GM19324 (cell line): ENCODE measurements around the gene KLF6.

Source experiments
- ATAC-seq: cut with Tn5 transposase; IDR thresholded peaks from one replicate; pipeline ENCODE4 v1.9.1; 2021; ENCODE audit warnings: mild to moderate bottlenecking, moderate library complexity; ENCODE audit not compliant: unreplicated experiment, low FRiP score

KLF6 gene

GRCh38 chr10:3784510-3785250 lies at the start of gene KLF6:
TSS of gene KLF6 (minus strand) at chr10:3785209. CDS start at chr10:3785014, 195 bp downstream.
- ATAC-seq: peak; percentile 46

GRCh38 chr10:3834404-3834803 lies 49.4 kb upstream of the KLF6 start:
- ATAC-seq: no peak

GRCh38 chr10:3833046-3833445 lies 48.0 kb upstream of the KLF6 start:
- no peak for ATAC-seq

DNA sequence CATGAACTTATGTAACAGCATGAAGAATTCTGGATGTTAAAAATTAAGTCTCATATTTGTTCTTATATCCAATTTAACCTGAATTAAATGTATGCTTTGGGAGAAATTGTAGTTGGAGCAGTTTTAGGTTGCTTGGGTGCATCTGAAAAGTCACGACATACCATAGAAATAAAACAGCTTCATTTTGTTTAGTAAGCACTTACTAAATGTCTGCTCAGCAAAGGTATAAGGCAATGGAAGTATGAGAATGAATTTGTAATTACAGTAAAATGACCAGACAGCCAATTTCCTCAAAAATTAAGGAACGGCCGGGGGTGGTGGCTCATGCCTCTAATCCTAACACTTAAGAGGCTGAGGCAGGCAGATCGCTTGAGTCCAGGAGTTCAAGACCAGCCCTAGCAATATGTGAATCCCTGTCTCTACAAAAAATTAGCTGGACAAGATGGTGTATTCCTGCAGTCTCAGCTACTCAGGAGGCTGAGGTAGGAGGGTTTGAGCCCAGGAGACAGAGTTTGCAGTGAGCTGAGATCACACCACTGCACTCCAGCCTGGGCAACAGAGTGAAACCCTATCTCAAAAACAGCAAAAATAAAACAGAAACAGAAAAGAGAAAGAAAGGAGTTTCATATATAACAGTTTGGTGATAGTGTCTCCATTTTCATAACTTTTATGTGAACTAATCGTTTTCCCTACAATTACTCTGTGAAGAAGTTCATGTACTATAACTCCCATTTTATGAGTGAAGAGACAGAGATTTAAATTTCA lies 47.2 kb upstream of the KLF6 start:
- ATAC-seq: no peak

- ATAC-seq: no peak
Observed at GRCh38 chr10:3831608-3832007, 46.6 kb upstream of the KLF6 start.

DNA sequence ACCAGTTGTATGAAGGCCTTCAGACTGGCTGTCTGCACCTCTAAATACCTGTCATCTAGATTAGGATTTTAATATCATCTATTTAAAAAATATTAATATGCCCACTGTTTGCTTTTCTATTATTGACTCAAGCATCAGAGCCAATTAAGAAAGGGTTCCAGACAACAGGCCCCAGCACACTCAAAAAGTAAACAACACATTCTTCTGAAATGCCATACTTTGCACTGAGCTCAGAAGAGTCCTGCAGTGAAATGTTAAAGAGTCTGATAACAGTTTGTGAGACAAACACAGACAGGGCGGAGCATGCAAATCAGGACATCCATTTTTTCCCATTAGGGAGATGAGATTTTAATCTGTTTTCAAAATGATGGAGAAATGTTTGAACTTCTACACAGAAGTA lies 45.9 kb upstream of the KLF6 start:
- ATAC-seq: no peak

DNA sequence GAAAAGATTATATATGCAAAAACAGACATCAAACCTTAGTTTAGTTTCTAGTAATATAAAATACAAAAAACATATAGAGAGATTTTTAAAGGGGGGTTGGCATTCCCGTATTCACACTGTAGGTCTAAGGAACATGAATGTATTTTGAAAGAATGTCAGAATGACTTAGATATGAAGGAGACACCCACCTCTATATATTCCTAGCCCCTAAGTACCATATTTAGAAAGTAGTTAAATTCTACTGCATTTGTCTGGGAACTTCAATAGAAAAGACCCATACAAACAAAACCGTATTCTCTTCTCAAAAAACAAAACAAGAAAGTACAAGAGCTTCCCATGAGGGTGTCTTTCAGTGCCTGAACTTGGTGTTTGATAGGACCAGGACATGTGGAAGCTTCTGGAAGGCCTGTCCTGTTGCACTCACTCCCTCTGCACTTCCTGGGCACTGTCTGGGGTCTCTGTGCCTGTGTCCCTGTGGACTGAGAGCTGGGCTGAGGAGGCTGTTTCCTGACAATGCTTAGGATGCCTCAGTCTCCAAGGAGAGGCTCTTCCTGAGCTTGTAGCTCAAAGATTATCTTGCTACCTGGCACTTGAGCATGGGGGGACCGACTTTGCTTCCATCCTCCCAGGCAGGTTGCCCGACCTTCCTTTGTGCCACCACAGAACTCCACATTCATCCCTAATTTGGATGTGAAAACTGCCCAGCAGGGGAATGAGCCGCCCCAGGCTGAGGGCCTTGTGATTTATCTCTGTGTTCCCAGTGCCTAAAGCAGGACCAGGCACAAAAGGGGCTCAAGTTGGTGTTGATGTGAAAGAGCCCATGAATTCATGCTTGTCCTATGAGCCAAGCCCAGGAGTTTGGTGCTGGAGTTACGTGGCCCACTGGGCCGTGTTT lies 44.4 kb upstream of the KLF6 start:
- no peak for ATAC-seq

GRCh38 chr10:3828404-3829155 lies 43.6 kb upstream of the KLF6 start:
- no peak for ATAC-seq

DNA sequence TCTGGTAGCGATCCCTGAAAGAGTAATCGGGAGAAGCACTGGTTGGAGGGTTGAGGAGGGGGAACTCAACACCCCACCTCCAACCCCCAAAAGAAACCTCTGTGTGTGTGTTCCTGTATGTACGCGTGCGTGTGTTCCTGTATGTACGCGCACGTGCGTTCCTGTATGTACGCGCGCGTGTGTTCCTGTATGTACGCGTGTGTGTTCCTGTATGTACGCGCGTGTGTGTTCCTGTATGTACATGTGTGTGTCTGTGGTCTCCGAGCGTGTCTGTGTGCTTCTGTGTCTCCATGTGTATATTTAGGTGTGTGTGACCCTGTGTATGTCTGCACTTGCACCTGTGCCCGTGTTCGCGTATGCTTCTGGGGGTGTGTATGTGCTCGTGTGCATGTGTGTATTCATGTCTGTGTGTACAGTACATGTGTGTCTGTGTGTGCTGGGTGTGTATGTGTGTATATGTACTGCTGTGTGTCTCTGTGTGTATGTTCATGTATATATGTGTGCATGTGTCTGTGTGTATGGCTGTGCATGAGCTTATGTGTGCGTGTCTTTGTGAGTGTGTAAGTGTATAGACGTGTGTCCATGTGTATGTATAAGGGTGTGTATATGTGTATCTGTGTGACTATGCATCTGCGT lies 42.9 kb upstream of the KLF6 start:
- ATAC-seq: no peak

DNA sequence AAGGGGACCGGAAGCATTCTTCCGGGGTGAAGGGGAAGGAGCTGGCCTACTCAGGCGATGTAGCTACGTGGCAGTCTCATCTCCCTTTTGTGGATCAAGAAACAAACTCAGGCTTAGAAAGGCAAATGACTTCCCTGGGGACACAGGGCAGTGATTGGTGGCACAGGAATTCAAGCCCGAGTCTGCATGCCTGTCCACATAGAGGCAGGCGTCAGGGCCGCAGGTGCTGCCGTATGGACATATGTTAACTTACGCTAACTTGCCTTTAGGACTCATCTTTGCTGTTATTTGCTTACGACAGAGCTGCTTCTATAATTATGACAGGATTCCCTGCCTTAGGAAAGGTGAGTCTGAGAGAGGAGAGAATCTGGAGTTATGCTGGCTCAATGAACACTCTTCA lies 42.3 kb upstream of the KLF6 start:
- no peak for ATAC-seq

DNA sequence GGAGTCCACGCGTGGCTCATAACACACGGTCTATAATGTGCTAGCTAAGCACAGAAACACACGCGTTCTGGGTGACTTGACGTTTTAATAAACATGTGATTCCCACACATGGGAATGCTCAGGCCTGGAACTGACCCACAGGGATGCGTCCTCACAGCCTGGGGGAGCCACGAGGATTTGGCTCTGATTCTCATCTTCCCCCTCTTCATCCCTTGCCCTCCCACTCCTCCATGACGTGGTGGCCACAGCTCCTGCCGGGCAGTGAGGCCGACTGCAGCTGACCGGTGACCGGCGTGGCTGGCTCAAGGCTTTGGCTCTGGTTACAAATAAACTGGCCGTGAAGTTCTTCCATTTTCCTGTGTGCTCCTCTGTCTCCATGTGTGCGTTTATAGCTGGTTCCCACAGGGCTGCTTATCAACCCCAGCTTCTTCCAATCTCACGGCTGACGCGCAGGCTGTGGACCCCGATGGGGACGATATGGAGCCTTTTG lies 40.9 kb upstream of the KLF6 start:
- no peak for ATAC-seq

- ATAC-seq: no peak
Observed at GRCh38 chr10:3825244-3825643, 40.2 kb upstream of the KLF6 start.

DNA sequence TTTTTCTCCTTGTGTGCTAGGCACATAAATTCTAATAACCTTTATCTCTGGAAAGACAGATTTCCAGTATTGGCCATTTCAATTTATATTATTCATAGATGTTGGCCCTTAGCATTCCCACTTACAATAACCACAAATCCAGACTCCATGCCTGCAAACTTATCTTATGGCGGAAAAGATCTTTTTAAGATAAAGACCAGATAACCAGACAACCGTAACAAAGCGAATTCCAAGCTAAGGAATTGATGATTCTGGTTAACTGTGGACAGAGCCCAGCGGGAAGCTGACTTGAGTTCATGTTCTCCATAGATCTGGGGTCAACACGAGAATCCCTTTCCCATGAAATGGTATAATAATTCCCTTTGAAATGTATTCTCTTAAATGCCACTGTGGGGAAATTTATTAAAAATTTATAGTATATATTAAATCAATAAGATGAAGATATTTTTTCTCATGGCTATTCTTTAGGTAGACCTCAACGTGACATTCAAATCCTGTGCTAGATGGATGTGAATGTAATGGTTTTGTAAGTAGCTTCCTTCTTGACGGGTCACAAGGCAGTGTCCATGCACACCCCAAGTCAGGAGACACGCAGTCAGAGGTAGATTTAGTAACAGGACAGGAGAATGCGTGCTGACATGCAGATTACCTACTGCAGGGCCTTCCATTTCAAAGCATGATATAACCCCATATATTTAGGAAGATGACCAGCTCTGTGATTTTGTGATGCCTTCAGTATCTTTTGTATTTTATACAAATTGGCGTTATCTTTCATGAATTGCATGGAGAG lies 37.7 kb upstream of the KLF6 start:
- no peak for ATAC-seq

DNA sequence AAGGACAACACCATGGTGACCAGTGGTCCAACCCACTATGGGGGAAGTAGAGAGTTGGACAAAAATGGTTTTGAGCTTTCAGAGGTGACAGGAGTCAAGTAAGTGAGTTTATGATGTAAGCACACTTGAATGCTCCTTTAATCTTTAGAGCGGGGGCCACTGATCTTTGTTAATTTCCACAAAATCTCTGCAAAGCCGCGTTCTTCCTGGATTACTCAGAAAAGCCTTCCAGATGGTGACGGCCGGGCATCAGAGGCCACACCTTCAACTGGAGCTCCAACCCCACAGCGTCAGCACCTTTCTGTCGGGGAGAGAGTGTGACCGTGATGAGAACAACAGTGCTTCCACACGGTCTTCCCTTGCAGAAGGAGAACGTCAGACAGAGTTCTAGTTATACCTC lies 35.2 kb upstream of the KLF6 start:
- ATAC-seq: no peak

- no peak for ATAC-seq
Observed at GRCh38 chr10:3816995-3817394, 32.0 kb upstream of the KLF6 start.

GRCh38 chr10:3814838-3815220 lies 29.8 kb upstream of the KLF6 start:
- no peak for ATAC-seq

GRCh38 chr10:3813986-3814837 lies 29.2 kb upstream of the KLF6 start:
- no peak for ATAC-seq

DNA sequence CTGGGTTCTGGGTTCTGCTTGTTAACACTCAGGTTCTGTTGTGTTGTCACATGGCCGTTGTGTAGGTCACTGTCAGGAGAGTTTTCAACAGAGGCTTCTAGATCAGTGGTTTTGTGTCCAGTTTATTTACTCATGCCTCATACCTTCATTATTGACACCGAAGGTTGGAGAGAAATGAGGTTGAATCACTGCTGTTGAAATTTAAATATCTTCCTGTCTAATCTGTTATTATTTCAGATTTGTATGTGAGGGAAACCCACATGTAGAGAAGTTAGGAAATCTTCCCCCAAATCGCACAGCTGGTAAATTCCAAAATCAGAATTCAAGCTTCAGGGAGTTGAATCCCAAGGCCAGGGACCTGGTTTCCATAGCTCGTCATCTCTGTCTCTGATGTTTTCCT lies 28.3 kb upstream of the KLF6 start:
- no peak for ATAC-seq
